HG03108 (cell line): ENCODE data around the gene APOL4.
"Not testable (repeated sequence)": the region's sequence is repeated elsewhere in the genome, so short reads cannot be mapped to it uniquely, and the experiment has no call there.

Source experiments
- ATAC-seq: cut with Tn5 transposase; IDR thresholded peaks from one replicate; pipeline ENCODE4 v1.9.1; 2021; ENCODE audit warnings: moderate library complexity; ENCODE audit not compliant: unreplicated experiment

The APOL4 gene

GRCh38 chr22:36232715-36233401 is 31.2 kb upstream of the APOL4 start:
- ATAC-seq: no peak

DNA sequence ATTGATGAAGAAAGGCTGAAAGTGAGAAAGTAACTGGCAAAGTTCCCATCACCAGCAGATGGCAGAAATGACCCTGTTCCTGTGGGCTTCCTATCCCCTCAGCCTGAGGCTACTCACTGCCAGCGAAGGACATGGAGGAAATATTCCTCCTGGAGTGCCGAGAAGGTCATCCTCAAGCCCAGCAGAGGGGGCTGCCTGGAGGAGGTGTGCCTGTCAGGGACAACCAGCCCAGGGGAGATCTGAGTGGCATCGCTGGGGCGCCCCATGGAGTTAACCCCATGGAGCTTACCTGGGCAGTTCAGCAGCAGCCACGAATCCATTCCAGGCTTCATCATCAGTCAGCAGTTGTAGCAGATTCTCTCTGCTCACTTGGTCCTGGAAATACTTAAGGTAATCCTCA is 29.4 kb upstream of the APOL4 start:
- ATAC-seq: not testable (repeated sequence)

- not testable (repeated sequence) for ATAC-seq
Observed at GRCh38 chr22:36229649-36230048, 28.0 kb upstream of the APOL4 start.

GRCh38 chr22:36228944-36229343 is 27.3 kb upstream of the APOL4 start:
- no peak for ATAC-seq

DNA sequence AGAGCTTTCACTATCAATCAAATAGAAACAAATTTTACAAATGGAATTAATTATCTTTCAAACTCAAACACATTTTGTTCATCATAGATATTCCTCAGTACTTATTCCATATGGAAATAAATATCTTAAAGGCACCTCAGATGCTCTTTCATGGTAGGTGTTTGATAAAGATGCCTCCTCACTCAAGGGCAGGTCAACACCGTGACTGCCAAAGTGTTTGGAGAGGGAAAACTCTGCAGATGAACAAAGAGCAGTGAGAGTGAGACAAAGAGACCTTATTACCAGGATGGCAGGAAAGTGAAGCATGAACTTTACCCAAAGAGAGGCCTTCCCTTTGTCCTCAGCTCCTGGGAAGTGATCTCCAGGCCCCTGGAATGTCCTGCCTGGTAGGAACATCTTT is 26.8 kb upstream of the APOL4 start:
- ATAC-seq: not testable (repeated sequence)

GRCh38 chr22:36227806-36228205 is 26.2 kb upstream of the APOL4 start:
- ATAC-seq: no peak

DNA sequence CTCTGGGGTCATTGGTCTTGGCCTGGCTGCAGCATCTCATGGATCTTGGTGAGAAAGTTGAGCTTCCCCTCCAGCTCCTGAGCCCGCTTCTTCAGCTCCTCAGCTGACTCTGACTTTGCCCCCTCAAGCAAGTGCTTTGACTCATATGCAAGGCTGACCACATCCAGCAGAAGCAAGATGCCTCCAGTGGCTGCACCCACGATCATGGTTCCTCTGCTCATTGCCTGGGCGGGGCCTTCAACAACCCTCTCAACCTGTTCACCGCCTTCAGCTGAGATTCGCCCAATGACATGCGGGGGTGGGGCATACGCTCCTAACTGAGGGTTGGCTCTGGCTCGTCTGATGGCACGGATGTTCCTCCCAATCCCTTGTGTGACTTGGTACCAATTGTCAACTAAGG is 25.8 kb upstream of the APOL4 start:
- no peak for ATAC-seq

DNA sequence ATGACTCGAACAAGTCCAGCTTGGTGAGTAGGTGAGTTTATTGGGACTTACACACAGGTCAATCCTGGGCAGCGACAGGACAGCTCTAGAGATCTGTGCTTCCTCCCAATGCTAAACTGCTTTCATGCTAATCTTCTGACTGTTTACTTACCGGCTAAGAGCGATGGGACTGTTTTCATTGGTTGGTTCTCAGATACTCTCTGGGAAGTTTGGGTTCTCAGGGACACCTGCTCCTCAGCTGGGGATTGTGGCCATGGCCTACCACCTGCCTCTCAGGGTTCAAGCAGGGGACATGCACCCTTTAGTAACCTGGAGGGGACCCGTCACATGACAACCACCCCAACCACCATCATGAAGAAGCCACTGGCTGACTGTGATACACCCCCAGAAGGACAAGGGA is 24.6 kb upstream of the APOL4 start:
- ATAC-seq: no peak

GRCh38 chr22:36225333-36225922 is 23.8 kb upstream of the APOL4 start:
- no peak for ATAC-seq

- ATAC-seq: no peak
Observed at GRCh38 chr22:36224245-36224644, 22.6 kb upstream of the APOL4 start.

DNA sequence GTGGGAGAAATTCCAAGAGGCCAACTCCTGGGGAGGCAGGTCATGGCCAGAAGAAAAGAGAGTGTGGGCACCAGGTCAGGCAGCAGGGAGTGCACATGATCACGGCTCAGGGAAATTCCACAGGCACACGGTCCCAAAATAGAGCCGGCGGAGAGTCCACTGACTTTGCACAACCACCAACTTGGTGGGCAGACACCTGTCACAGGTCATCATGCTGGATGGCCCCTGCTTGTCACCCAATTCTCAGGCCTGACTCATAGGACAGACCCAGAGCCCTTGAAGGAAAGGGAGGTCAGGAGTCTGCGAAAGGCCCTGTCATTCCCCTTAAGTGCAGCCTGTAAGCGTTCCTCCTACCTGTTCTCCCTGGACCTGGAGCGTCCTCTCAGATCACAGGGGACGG is 21.9 kb upstream of the APOL4 start:
- no peak for ATAC-seq

- no peak for ATAC-seq
Observed at GRCh38 chr22:36222887-36223450, 21.4 kb upstream of the APOL4 start.

GRCh38 chr22:36221799-36222751 is 20.5 kb upstream of the APOL4 start:
- ATAC-seq: no peak

- no peak for ATAC-seq
Observed at GRCh38 chr22:36220451-36220921, 18.9 kb upstream of the APOL4 start.

DNA sequence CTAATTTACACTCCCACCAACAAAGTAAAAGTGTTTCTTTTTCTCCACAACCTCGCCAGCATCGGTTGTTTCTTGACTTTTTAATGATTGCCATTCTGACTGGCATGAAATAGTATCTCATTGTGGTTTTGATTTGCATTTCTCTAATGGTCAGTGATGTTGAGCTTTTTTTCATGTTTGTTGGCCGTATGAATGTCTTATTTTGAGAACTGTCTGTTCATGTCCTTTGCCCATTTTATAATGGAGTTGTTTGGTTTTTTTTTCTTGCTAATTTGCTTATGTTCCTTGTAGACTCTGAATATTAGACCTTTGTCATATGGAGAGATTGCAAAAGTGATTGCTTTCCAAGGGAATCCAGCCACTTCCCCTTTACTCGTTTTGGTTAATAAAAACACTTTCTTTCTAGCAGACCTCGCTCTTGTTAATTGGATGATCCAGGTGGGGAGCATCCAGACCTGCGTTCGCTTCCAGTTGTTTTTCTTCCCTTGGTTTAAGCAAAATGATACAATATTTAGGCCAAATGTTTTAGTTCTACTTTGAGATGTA is 17.1 kb upstream of the APOL4 start:
- ATAC-seq: no peak

GRCh38 chr22:36215981-36216380 is 14.4 kb upstream of the APOL4 start:
- ATAC-seq: no peak

- ATAC-seq: no peak
Observed at GRCh38 chr22:36213586-36213985, 12.0 kb upstream of the APOL4 start.

DNA sequence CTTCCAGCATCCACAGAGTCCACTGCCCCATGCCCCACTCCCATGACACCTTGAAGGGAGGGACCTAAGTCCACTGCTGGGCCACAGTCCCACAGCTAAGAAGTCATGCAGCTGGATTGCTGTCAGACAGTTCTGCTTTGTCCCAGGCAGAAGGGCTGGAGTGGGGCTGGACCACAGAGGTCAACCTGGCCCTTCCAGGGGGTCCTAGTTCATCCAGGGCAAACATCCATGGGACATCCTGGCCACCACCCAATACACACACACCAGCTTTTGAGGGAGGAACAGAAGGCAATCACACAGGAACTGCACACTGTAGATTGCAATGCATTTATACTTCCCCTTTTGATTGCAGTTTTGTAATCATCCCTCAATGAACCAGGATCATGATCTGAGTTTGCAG is 11.3 kb upstream of the APOL4 start:
- ATAC-seq: no peak

- no peak for ATAC-seq
Observed at GRCh38 chr22:36211237-36211861, 9.7 kb upstream of the APOL4 start.

GRCh38 chr22:36210224-36210623 is 8.6 kb upstream of the APOL4 start:
- no peak for ATAC-seq

DNA sequence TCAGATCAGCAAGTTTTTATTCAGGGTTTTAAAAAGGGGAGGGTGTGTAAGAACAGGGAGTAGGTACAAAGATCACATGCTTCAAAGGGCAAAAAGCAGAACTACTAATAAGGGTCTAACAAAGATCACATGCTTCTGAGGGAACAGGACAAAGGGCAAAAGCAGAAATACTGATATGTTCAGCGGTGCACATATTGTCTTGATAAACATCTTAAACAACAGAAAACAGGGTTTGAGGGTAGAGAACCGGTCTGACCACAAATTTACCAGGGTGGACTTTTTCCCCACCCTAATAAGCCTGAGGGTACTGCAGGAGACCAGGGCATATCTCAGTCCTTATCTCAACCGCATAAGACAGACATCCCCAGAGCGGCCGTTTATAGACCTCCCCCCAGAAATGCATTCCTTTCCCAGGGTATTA is 7.9 kb upstream of the APOL4 start:
- ATAC-seq: not testable (repeated sequence)
